GM12878 (cell line): ENCODE data around the gene DNAJC11. TPM values are rescaled to one million over a fixed set of nuclear protein-coding genes. Genes with fewer than 3 reads are reported as not detected.

Experiments
- ATAC-seq: fragments of 200-7000 bp; cut with Tn5 transposase; 3 replicates; pipeline ENCODE4 v1.9.1; 2020; ENCODE audit warnings: mild to moderate bottlenecking, moderate library complexity
- BruUV-seq: library from RNA; stranded (reverse); fragments of 400-500 nt; replicated peaks from 2 replicates; lab custom pipeline; 2021; lab: Mats Ljungman, UMichigan
- CTCF ChIA-PET: fragments of 300-600 bp; sonication (Branson Sonifier 250); formaldehyde crosslinking; extraction: SDS; loops from one replicate; lab custom pipeline; 2021; ENCODE audit warnings: inconsistent platforms; lab: Yijun Ruan, JAX
- POLR2A ChIA-PET: fragments of 350-600 bp; formaldehyde crosslinking; extraction: SDS; loops from one replicate; lab custom pipeline; 2021; ENCODE audit warnings: inconsistent platforms; lab: Charles Lee
- RAD21 ChIA-PET: fragments of 300-600 bp; sonication (Branson Sonifier 250); formaldehyde crosslinking; loops from one replicate; lab custom pipeline; 2023; ENCODE audit warnings: antibody characterized with exemption; ENCODE audit not compliant: unreplicated experiment; lab: Charles Lee
- SMC1A ChIA-PET: fragments of 300-600 bp; sonication (Branson Sonifier 250); formaldehyde crosslinking; loops from one replicate; lab custom pipeline; 2023; ENCODE audit not compliant: unreplicated experiment, uncharacterized antibody; lab: Charles Lee
- DNase-seq: peaks from one replicate; pipeline ENCODE4 v3.0.0-alpha.2; 2011; ENCODE audit warnings: low read depth, low spot score
- FAIRE-seq: peaks from 3 replicates; lab custom pipeline; 2011; peaks lifted over from hg19 to GRCh38; lab: Jason Lieb, UNC
- H2AFZ ChIP-seq: 2 replicates; pipeline ENCODE4 v1.6.0; 2011; ENCODE audit warnings: low read depth, low read length, control low read depth; ENCODE audit not compliant: control insufficient read depth
- H3K27ac ChIP-seq: 2 replicates; pipeline ENCODE4 v1.5.1; 2011; ENCODE audit warnings: control low read depth; ENCODE audit not compliant: control insufficient read depth, insufficient read depth
- H3K27me3 ChIP-seq, 2 experiments: replicated peaks in 1 of 2; 2 replicates each; pipeline versions ENCODE4 v1.6.0 to v1.6.1; 2011; ENCODE audit warnings: low read length in 1 of 2; ENCODE audit not compliant: control insufficient read depth in 2 of 2, insufficient read depth in 2 of 2
- H3K36me3 ChIP-seq, 2 experiments: 2 replicates each; pipeline ENCODE4 v1.5.1; 2011; ENCODE audit warnings: low read length in 1 of 2; ENCODE audit not compliant: control insufficient read depth in 2 of 2, insufficient read depth in 2 of 2
- H3K4me1 ChIP-seq: 2 replicates; pipeline ENCODE4 v1.6.1; 2011; ENCODE audit warnings: mild to moderate bottlenecking, low read length, moderate library complexity, mixed read lengths; ENCODE audit not compliant: control insufficient read depth, insufficient read depth
- H3K4me2 ChIP-seq: 2 replicates; pipeline ENCODE4 v1.6.0; 2011; ENCODE audit warnings: control low read depth; ENCODE audit not compliant: control insufficient read depth, insufficient read depth
- H3K4me3 ChIP-seq: fragments of 200-600 bp; sonication (generic); 2 replicates; pipeline ENCODE4 v1.5.1; 2016
- H3K79me2 ChIP-seq: 2 replicates; pipeline ENCODE4 v1.6.0; 2011; ENCODE audit warnings: low read length; ENCODE audit not compliant: control insufficient read depth, insufficient read depth
- H3K9ac ChIP-seq: 2 replicates; pipeline ENCODE4 v1.8.0; 2011; ENCODE audit warnings: low read length, control low read depth, mixed read lengths; ENCODE audit not compliant: control insufficient read depth, insufficient read depth
- H3K9me3 ChIP-seq: replicated peaks from 3 replicates; pipeline ENCODE4 v1.5.1; 2011; ENCODE audit warnings: mild to moderate bottlenecking, low read length; ENCODE audit not compliant: control insufficient read depth, insufficient read depth
- H4K20me1 ChIP-seq: 2 replicates; pipeline ENCODE4 v1.6.0; 2011; ENCODE audit not compliant: control insufficient read depth, insufficient read depth
- BHLHE40 ChIP-seq, 2 experiments: fragments of 450-650 bp in 1 of 2; IDR thresholded peaks; 2 replicates each; pipeline ENCODE4 v1.6.1; 2011 to 2017; ENCODE audit warnings: low read depth in 2 of 2, borderline replicate concordance in 1 of 2, improper control_type of control experiment in 1 of 2, low read length in 1 of 2, mild to moderate bottlenecking in 1 of 2
- BRCA1 ChIP-seq: IDR thresholded peaks from 2 replicates; pipeline ENCODE4 v1.6.1; 2011; ENCODE audit warnings: low read depth, low read length, improper control_type of control experiment
- EED ChIP-seq: sonication (generic); IDR thresholded peaks from 2 replicates; pipeline ENCODE4 v1.6.1; 2016; ENCODE audit warnings: antibody characterized with exemption, low read depth
- FOXK2 ChIP-seq: fragments of 450-650 bp; IDR thresholded peaks from 2 replicates; pipeline ENCODE4 v1.6.1; 2017; ENCODE audit warnings: mild to moderate bottlenecking, moderate library complexity
- HDAC2 ChIP-seq: fragments of 200-600 bp; sonication (generic); IDR thresholded peaks from 2 replicates; pipeline ENCODE4 v1.6.1; 2017
- IKZF1 ChIP-seq: fragments of 450-650 bp; conservative IDR thresholded peaks from 2 replicates; pipeline ENCODE4 v1.6.1; 2017; ENCODE audit warnings: antibody characterized with exemption, mild to moderate bottlenecking
- MEF2A ChIP-seq: IDR thresholded peaks from 2 replicates; pipeline ENCODE4 v1.6.1; 2011; ENCODE audit warnings: low read depth, mild to moderate bottlenecking, low read length, moderate library complexity; ENCODE audit not compliant: insufficient read depth
- NKRF ChIP-seq: fragments of 450-650 bp; conservative IDR thresholded peaks from 2 replicates; pipeline ENCODE4 v1.6.1; 2017; ENCODE audit warnings: mild to moderate bottlenecking, moderate library complexity
- NR2F1 ChIP-seq: fragments of 450-650 bp; conservative IDR thresholded peaks from 2 replicates; pipeline ENCODE4 v1.6.1; 2017; ENCODE audit warnings: mild to moderate bottlenecking
- POLR2AphosphoS5 ChIP-seq: IDR thresholded peaks from 2 replicates; pipeline ENCODE4 v1.6.1; 2011; ENCODE audit warnings: mild to moderate bottlenecking, low read length, inconsistent platforms
- RBBP5 ChIP-seq: fragments of 200-600 bp; sonication (generic); conservative IDR thresholded peaks from 2 replicates; pipeline ENCODE4 v1.6.1; 2016
- RCOR1 ChIP-seq: conservative IDR thresholded peaks from 2 replicates; pipeline ENCODE4 v1.6.1; 2012; ENCODE audit warnings: low read depth, low read length, improper control_type of control experiment
- SMARCA5 ChIP-seq: fragments of 450-650 bp; IDR thresholded peaks from 2 replicates; pipeline ENCODE4 v1.6.1; 2017; ENCODE audit warnings: mild to moderate bottlenecking
- SMC3 ChIP-seq: IDR thresholded peaks from 2 replicates; pipeline ENCODE4 v1.6.1; 2011; ENCODE audit warnings: low read length, improper control_type of control experiment, borderline replicate concordance
- STAT3 ChIP-seq: IDR thresholded peaks from 2 replicates; pipeline ENCODE4 v1.6.1; 2011; ENCODE audit warnings: low read depth, low read length, improper control_type of control experiment
- SUPT20H ChIP-seq: IDR thresholded peaks from 2 replicates; pipeline ENCODE4 v1.6.1; 2011; ENCODE audit warnings: low read depth, mild to moderate bottlenecking, low read length, moderate library complexity, borderline replicate concordance; ENCODE audit not compliant: control insufficient read depth
- TCF12 ChIP-seq: IDR thresholded peaks from 2 replicates; pipeline ENCODE4 v1.6.1; 2011; ENCODE audit warnings: low read depth, mild to moderate bottlenecking, low read length
- USF2 ChIP-seq: IDR thresholded peaks from 2 replicates; pipeline ENCODE4 v1.6.1; 2011; ENCODE audit warnings: low read depth, low read length, improper control_type of control experiment, borderline replicate concordance
- YY1 ChIP-seq: IDR thresholded peaks from 2 replicates; pipeline ENCODE4 v1.6.1; 2011; ENCODE audit warnings: low read depth, mild to moderate bottlenecking, low read length
- ZNF207 ChIP-seq: fragments of 450-650 bp; IDR thresholded peaks from 2 replicates; pipeline ENCODE4 v1.6.1; 2014; ENCODE audit warnings: antibody characterized with exemption, mild to moderate bottlenecking, borderline replicate concordance
- ZNF217 ChIP-seq: fragments of 450-650 bp; IDR thresholded peaks from 2 replicates; pipeline ENCODE4 v1.6.1; 2017; ENCODE audit warnings: antibody characterized with exemption, mild to moderate bottlenecking
- ZSCAN29 ChIP-seq: fragments of 450-650 bp; IDR thresholded peaks from 2 replicates; pipeline ENCODE4 v1.6.1; 2017; ENCODE audit warnings: mild to moderate bottlenecking, moderate library complexity
- WGBS: methylation state at CpG from one replicate; pipeline ENCODE4 v1.1.6; 2016; ENCODE audit warnings: low lambda C conversion rate; ENCODE audit not compliant: insufficient replicate concordance, insufficient coverage; ENCODE audit errors: missing lambda C conversion rate; 5-methylcytosine and 5-hydroxymethylcytosine counted together
- in situ Hi-C: fragments of 300-500 bp; cut with MboI; formaldehyde crosslinking; loops from 9 replicates; pipeline ENCODE4 v1.14.3; 2018; ENCODE audit warnings: mixed read lengths
- intact Hi-C: fragments of 100-400 bp; cut with micrococcal nuclease; formaldehyde crosslinking; loops from one replicate; pipeline ENCODE4 v1.14.2; 2022; ENCODE audit not compliant: unreplicated experiment
- polyA plus RNA-seq, 11 experiments: library from polyadenylated mRNA; depleted of rRNA in 4 of 11; unstranded in 6 of 11; stranded (reverse) in 5 of 11; fragments of >200 nt; fragmentation: Nextera tagmentation in 4 of 11; fragmentation: Illumina TruSeq in 1 of 11; extraction: Ambion mirVana in 4 of 11; extraction: Trizol in 1 of 11; gene quantifications; 1 replicate in 1 of 11; 2 replicates in 10 of 11; pipeline versions ENCODE4 v1.2.1 to v1.2.3, GENCODE V29; 2011 to 2016; ENCODE audit warnings: inconsistent platforms in 2 of 11, missing spikeins in 2 of 11, low read depth in 1 of 11
- total RNA-seq, 4 experiments: library from RNA; depleted of rRNA in 3 of 4; stranded (reverse); fragments of >200 nt in 3 of 4; fragmentation: Illumina TruSeq in 1 of 4; extraction: Trizol in 1 of 4; gene quantifications; 2 replicates each; pipeline versions ENCODE4 v1.2.1 to v1.2.3, GENCODE V29; 2013 to 2021

The DNAJC11 gene
- total and polyA plus RNA-seq, 10 of the 15 experiments (the other 5 are each of a cell fraction or from before 2014, with no cell fraction given): 5.0 to 58.8 (median 39.5) TPM

DNA sequence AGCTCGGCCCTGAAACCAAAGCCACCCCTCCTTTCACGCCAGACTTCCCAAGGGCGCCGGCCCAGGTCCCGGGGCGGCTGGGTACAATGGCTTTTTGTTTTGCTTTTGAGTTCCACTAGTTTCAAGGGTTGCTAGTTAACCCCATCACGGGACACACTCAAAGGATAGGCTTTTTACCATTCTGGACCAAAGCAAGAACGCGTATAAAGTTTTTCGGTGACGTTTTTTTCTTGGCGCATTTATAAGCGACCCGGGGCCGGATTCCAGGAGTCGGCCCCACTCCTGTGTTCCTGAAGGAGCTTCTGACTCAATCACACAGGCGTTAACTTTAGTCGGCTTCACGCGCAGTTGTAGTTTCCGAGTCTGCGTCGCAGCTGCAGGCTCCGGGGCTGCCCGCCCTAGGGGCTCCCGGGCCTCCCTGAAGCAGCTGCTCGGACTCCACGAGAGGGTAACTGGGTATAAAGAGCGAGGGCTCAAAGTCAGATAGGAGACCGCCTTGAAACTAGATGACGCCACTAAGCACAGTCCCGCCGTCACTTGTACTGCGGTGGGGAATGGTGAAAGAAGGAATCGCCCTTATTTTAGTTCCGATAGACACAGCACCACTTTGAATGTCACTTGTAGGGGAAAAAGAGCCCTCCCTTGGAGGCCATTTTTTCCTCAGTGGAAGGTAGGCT lies 98.2 kb downstream of the DNAJC11 start:
- BruUV-seq: no TSS peak
- POLR2A ChIA-PET: interaction anchor here (0.9 kb wide), 2 partner anchors 9 to 13 kb away, joined by 3 read pairs; no protein-coding TSS in a partner anchor
- peak overlapping the region; percentile 84 for H3K9ac ChIP-seq
- FAIRE-seq (no peak), ATAC-seq (peak; percentile 42), DNase-seq (no peak)
- peaks cover 36% of the 10 kb centered on the region for H3K79me2 ChIP-seq
- 3% methylated on average over 36 of the region's 36 CpGs for WGBS
- RAD21 ChIA-PET: no interaction called here
- peak overlapping the region; percentile 94 for H3K4me3 ChIP-seq
- H2AFZ ChIP-seq: peak overlapping the region; percentile 70
- no peaks in the 10 kb centered on the region for H4K20me1 ChIP-seq
- H3K4me1 ChIP-seq: peaks cover 13% of the 10 kb centered on the region
- intact Hi-C loops: no loop called here
- in situ Hi-C loops: no loop called here
- H3K36me3 ChIP-seq: peaks cover 0 to 2% of the 10 kb centered on the region in 2 experiments; a peak in 1 of 4 replicates
- peak overlapping the region; percentile 100 for H3K4me2 ChIP-seq
- H3K9me3 ChIP-seq: no peaks in the 10 kb centered on the region
- peak overlapping the region; percentile 79 for H3K27ac ChIP-seq
- SMC1A ChIA-PET: interaction anchor here (0.9 kb wide), 1 partner anchor 9 kb away, joined by 3 read pairs; no protein-coding TSS in a partner anchor
- H3K27me3 ChIP-seq: no peaks in the 10 kb centered on the region
- CTCF ChIA-PET: interaction anchor here (1.0 to 5.4 kb wide), 2 partner anchors 9 to 49 kb away, joined by 3 to 39 read pairs; partner anchors contain the start of genes NOL9 and TAS1R1
- TF ChIP-seq NR2F1 (no peak), FOXK2 (no peak), ZNF207 (0 out of 2 replicates have a peak, but pooled peaks have one; percentile 48), HDAC2 (no peak), NKRF (peak; percentile 6; the same call in 1 of the 2 replicates), RBBP5 (no peak), USF2 (no peak), POLR2AphosphoS5 (0 out of 2 replicates have a peak, but pooled peaks have one; percentile 46), YY1 (peak; percentile 50), ZNF217 (no peak), BHLHE40 (IDR thresholded peaks at IDR 0.05; ENCODE audit: borderline replicate concordance in 1 of 2, low read depth in 2 of 2, low read length in 1 of 2) (no peak), MEF2A (no peak), STAT3 (no peak), ZSCAN29 (no peak), SUPT20H (no peak), RCOR1 (no peak), EED (no peak), TCF12 (0 out of 2 replicates have a peak, but pooled peaks have one; percentile 11), BRCA1 (no peak), SMC3 (no peak), IKZF1 (no peak), SMARCA5 (0 out of 2 replicates have a peak, but pooled peaks have one; percentile 2)
